ENCODE results near the gene POU6F2.
A peak's percentile ranks its signal among the peaks of the same experiment; 100 is the strongest.
"Not testable (repeated sequence)": the region's sequence is repeated elsewhere in the genome, so short reads cannot be mapped to it uniquely, and the experiment has no call there.

Gene POU6F2

DNA sequence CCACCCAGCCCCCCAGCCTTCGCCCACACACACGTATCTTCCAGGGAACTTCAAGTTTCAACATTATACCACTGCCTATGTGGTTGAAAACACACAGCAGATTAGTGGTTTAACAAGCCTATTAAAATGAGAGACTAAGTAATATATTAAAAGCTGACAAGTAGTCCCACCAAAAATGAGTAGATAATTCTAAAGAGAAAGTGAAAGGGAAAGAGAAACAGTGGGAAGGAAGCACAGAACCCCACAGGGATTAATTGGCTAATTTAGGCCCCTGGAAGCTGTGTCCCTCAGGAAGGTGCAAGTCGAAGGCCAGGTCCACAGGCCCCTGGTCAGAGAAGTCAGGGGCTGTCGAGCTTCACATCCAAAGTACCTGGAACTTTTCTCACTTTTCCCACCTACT is 378.0 kb downstream of the POU6F2 start:
- DNase-seq (ENCODE audit: low spot score), result no peak

DNA sequence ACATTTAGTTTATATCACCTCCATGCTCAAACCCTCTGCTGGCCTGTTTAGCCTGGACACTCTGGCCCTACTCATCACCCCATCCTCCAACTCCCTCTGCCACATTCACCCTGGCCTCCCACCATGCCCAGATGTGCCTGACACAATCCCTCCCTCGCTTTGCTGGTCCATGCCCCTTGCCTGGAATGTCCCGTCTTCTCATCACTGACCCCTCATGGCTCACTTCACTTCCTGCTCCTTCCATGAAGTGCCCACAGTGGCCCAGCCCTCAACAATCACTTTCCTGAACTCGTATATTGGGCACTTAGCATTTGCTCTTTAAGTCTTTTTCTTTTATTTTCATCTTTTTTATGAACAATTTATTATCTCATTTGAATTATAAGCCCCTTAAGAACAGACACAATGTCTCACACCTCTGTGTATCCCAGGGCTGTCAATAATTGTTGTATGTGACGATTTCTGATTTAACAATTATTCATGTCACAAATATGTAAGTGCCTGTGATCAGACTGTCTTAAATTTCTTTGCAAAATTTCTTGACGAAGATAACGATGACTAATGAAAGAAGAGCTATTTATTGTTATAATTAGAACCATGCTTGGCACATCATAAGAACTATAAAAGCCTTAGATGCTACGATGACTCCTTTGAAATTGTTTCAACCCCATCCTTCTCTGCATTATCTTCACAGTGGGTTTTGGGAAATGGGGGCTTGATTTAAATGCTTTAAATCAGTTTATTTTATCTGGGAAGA is 378.6 kb downstream of the POU6F2 start:
- peak; percentile 48 for DNase-seq (ENCODE audit: low spot score)

DNA sequence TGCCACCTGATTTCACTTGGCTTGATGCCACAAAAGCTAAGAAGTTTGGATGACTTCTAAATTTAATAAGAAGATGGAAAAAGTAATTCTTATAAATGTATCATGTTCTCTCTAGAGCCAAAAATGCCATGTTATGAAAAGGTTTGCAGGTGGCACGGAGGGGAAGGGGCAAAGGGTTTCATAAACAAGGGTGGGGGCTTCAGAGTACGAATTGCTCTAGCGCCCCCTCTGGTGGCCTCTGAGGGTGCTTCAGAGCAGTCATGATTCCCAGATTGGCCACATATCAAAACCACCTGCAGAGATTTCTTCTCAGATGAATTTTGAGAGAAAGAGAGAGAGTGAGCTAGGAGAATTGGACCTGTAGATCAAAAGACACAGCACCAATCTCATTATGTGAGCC is 379.9 kb downstream of the POU6F2 start:
- DNase-seq (ENCODE audit: low spot score), result no peak

DNA sequence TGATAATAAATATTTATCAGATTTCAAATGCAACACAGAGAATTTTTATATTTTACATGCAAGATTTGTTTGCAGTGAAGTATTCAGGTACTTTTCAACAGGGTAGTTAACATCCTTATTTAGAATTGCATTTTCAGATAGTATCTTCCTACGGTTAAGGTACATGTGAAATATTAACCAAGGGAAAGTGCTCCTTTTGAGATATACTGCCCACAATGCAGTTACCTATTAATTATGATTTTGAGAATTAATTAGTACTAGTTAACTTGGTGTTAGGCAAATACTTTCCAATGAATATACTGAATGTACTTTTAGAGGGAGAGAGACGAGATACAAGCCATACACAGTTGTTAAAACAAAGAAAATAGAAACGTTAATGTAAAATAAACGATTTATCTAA is 382.3 kb downstream of the POU6F2 start:
- DNase-seq (ENCODE audit: low spot score), result no peak

DNA sequence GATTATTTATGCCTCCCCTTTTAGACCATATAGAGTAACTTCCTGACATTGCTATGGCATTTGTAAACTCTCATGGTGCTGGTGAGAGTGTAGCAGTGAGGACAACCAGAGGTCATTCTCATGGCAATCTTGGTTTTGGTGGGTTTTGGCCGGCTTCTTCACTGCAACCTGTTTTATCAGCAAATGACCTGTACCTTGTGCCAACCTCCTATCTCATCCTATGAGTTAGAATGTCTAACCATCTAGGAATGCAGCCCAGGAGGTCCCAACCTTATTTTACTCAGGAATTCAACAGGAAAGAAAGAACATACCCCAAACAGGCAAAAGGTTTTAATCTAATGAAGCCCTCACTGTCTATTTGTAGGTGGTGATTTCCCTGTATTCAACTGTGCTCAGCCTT is 383.1 kb downstream of the POU6F2 start:
- no peak for DNase-seq (ENCODE audit: low spot score)

DNA sequence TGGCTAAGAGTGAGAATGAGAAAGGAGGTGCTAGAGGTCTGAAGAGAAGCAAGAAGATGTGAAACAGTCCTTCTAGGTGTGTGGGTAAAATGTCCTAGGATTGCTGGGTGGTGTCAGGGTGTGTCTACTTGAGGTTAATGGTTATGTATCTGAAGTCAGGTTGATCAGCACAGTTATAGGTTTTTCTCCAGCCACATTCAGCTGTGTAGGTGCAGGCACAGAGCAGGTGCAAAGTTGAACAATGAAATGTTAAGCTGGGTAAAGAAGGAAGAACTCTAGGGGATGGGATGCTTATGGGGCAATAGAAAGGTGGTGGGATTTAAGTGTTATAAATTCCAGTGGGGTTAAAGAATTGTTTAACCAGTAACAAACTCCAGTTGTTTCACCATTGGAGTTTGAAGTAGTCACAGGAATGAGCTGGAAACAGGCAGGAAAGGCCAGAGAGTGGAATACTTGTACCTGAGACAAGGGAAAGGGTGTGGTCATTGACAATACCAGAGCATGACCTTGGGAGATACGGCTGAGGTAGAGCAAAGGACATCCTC is 388.1 kb downstream of the POU6F2 start:
- DNase-seq (ENCODE audit: low spot score), result no peak

DNA sequence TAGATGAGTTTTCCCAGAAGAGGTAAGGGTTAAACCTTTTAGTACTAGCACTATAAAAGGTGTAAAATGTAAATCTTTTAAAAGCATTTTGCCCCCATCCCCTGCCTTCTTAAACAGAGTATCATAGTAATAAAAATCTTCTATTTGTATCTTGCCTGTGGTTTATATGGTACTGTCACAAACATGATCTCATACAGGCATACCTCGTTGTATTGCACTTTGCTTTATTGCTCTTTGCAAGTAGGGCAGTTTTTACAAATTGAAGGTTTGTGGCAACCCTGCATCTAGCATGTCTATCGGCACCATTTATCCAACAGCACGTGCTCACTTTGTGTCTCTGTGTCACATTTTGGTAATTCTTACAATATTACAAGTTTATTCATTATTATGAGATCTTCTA is 389.7 kb downstream of the POU6F2 start:
- DNase-seq (ENCODE audit: low spot score), result no peak

DNA sequence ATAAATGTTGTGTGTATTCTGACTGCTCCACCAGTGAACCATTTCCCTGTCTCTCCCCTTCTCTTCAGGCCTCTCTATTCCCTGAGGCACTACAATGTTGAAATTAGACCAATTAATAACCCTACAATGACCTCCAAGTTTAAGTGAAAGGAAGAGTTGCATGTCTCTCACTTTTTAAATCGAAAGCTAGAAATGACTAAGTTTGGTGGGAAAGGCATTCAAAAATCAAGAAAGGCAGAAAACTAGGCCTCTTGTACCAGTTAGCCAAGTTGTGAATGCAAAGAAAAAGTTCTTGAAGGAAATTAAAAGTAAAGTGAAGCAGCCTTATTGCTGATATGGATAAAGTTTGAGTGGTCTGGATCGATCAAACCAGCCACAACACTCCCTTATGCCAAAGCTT is 390.2 kb downstream of the POU6F2 start:
- no peak for DNase-seq (ENCODE audit: low spot score)

DNA sequence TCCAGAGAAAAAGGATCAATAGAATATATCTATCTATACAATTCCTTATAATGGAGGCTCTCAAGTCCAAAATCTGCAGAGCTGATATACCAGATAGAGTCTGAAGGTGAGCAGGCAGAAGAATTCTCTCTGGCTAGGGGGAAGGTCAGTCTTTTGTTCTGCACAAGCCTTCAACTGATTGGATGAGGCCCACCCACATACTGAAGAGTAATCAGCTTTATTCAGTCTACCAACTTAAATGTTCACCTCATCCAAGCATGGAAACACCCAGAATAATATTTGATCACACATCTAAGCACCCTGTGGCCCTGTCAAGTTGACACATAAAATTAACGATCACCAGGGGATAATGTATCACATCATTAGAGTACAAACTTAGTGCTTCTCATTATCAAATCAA is 394.7 kb downstream of the POU6F2 start:
- DNase-seq (ENCODE audit: low spot score), result no peak

DNA sequence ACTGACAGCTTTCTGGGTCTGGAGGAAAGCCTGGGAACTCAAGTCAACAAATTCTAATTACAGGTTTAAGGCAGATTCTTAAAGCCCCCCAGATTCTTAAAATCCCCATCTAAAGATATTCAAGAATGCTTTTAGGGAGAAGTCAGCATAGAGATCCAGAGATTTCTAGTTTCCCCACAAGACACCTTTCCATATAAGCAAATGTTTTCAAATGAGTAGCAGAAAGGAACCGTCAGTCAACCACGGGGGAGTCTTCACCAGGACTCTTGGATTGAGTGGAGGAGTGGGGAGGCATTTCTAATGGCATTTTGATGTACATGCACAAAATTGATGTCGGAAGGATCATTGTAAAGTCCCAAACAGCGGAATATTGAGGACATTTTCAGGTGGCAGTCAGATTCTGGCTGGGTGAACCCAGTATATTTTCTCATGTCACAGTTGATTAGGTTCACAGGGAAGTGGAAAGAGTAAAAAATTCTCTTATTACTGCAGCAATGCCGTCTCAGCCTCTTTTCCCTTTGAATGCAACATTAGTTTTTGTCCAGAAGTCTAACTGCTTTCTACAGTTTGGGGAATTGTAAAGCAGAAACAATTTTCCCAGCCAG is 396.8 kb downstream of the POU6F2 start:
- DNase-seq (ENCODE audit: low spot score), result no peak

DNA sequence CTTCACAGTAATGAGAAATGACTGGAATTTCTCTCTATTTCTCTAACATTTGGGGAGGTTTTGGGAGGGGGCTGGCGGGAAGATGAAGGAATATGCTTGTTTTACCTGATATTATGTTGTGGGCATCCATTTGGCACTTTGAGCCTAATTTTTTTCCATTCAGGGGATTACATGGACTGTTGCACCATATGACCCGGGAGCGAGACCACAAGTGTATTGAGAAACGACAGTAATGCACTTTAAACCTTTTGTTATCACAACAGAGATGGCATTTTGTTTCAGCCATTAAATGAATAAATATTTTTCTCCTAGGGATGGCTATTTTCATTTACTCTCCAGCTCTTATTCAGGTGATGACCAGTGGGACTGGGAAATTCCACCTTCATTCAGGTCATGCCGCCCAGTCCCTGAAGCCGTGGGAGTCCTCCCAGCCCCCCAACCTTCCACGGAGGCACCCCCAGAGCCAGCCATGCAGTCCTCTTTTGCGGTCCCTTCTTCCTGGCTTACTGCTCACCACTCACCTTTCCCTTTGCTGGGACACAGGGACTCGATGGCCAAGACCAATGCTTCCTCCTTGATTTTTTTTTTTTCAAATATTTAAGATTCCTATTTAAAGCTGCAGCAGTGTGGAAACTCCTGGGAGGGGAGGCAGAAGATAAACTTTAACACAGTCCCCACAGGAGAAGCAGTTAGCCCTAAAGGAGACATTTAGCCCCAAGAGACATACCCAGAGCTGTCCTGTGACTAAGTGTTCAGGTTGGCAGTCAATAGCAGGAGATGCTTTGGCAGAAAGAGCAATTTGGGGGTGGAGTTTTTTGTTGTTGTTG is 397.6 kb downstream of the POU6F2 start:
- no peak for DNase-seq (ENCODE audit: low spot score)

DNA sequence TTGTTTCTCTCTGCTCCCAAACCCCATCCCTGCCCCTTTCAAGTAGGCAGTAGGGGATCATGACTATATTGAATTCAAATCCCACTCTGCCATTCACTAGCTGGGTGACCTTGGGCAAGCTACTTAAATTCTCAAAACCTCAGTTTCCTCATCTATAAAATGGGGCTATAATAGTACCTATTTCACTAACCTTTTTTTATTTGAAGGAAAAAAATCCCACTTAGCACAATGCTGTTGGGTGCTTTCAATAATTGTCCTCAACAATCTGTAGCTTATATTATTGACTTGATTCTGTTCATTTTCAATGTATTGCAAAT is 398.1 kb downstream of the POU6F2 start:
- no peak for DNase-seq (ENCODE audit: low spot score)

DNA sequence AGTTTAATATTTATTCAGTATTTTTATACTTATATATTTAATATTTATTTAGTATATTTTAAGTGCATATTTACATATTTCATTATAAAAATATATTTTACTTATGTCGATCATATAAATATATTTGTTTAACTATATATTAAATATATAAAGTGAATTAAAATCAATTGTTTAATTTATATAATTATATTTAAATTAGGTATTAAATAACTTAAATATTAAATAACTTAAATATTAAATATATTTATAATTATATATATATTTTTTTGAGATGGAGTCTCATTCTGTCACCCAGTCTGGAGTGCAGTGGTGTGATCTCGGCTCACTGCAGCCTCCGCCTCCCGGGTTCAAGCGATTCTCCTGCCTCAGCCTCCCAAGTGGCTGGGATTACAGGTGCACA is 399.2 kb downstream of the POU6F2 start:
- DNase-seq (ENCODE audit: low spot score), result not testable (repeated sequence)

DNA sequence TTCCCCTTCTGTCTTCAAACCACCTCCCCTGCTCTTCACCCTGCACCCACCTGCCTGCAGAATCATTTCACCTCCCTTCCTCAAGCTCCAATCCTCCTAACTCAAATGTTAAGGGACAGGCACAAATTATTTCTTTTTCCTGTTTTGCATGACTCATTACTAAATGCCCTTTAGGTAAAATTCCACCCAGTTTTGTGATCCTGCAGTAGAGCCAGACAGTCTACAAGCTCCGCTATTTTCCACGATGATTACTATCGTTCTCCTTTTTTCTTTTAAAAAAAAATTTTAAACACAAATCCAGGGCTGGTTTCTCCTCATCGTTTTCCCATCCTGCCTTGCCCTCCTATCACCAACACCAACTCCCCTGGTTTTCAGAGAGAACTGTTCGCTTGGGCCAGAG is 401.7 kb downstream of the POU6F2 start:
- no peak for DNase-seq (ENCODE audit: low spot score)

DNA sequence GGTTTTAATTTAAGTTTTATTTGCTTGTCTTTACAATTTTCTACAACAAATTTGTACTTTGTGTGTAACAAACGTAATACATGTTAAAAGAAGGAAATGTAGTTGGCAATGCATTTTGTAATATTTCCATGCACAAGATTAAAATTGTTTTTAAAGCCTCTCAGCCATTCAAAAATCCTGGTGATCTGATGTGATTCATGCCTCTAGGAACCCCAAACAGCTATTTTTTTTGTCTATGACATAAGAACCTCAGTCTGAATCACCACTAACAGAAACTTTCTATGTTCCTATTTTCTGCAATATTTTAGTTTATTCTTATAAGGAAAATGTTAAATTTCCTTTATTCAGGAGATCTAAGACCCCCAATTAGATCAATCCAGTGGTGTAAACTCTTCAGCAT is 405.4 kb downstream of the POU6F2 start:
- DNase-seq (ENCODE audit: low spot score), result peak; percentile 62

DNA sequence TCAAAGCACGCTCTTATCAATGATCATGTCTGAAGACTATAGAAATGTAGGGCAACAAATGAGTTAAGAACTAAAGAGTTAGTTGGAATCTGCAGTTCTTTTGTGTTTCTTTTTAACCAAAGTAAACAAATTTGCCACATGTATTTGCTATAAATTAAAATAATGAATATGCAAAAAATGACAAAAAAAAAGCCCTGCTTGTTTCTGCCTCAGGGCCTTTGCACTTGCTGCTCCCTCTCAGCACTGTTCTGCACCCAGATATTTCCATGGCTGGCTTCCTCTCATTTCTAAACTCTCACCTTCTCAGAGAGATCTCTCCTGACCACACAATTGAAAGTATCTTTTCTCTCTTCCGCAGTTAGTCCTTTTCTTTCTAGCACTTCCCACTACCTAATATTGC is 406.7 kb downstream of the POU6F2 start:
- no peak for DNase-seq (ENCODE audit: low spot score)

DNA sequence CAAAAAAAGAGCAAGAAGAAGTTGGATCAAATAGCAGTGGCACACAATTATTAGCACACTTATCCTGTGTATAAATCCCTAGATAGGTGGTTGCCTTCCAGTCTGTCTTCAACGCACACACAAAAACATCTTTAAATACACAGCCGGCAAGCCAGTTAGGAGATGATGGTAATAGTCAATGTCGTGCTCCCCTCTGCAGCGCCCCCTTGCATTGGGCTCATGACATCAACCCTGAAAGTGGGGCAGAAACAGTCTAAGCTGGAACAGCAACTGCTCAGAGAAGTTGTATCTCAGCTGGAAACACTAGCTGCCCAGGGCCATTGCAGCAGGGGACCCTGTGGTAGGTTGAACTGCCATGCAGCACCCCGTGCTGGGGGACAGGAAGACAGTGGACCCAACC is 409.0 kb downstream of the POU6F2 start:
- no peak for DNase-seq (ENCODE audit: low spot score)

DNA sequence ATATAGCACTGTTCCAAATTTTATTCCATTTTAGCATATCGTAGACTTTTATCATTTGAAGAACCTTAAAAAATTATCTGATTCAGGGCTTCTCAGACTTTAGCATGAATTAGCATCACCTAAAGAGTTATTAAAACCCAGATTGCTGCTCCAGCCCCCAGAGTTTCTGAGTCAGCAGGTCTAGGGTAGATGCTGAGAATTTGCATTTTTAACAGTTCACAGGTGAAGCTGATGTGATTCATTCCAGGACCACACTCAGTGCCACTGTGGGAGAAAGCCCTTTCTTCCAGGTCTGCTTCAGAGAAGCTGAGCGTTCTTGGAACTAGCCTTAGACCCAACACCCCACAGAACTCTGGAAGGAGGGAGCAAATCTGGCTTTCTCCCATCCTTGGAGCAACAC is 414.4 kb downstream of the POU6F2 start:
- no peak for DNase-seq (ENCODE audit: low spot score)

DNA sequence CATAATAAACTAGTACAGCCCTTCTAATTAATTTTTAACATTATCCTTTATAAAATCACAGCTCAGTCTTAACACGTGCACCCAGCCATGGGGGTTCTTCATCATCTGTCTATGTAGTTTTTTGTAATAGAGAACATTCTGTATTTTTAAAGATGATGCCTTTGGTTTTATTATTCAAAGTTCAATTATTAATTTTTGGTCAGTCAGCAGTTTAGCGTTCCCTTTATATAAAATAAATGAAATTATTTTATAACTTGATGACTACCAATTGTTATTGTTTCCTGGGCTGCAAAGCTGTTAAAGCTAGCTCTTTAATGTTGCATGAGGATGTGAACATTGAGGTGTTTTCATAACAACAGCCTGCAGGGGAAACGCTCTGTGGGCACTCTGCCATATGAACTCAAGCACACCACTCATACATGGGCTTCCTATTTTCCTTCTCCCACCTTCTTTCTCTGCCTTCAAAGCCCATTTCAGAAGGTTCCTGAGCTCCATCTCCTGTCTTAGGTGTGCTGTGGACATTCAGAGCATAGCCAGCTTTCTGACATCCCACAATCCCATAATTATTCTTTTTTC is 416.5 kb downstream of the POU6F2 start:
- DNase-seq (ENCODE audit: low spot score), result no peak

DNA sequence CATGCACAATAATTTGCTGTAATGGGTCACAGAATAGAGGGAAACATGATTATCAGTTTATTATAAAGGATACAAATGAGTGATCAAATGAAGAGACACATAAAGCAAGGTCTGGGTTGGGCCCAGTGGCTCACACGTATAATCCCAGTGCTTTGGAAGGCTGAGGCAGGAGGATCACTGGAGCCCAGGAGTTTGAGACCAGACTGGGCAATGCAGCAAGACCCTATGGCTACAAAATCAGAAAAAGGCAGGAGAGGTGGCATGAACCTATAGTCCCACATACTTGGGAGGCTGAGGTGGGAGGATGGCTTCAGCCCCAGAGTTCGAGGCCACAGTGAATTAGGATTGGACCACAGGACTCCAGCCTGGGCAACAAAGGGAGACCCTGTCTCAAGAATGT is 421.7 kb downstream of the POU6F2 start:
- DNase-seq (ENCODE audit: low spot score), result no peak

DNA sequence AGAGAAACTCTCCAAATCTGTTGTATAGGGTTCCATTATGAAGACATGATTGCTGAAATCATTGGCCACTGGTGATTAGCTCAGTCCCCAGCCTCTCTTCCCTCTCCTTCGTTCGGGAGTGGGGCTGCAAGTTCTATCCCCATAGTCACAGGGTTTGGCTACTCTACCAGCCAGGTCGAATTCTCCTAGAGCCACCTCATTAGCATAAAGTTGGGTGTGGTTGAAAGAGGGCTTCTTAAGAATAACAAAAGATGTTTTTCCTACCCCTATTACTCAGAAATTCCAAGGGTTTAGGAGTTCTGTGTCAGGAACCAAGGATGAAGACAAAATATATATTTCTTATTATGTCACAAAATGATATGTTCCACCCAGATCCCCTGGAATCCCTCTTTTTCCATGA is 422.3 kb downstream of the POU6F2 start:
- no peak for DNase-seq (ENCODE audit: low spot score)

DNA sequence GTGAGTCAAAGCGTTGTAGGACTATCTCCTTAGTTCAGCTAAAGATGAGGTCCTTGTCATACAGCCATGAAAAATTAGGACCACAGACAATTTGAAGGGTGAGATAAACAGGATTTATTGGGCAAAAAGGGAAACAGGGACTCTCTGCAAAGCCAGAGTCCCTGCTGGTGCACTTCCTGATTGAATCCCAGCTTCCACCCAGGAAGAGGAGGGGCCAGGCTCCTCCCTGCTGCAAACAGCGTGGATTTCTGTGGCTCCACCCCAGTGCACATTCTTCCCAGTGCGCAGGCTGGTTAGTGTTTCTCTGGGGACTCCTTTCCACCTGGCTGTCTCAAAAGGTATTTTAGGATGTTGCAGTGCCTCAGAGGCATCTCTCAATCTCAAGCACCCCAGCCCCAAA is 423.1 kb downstream of the POU6F2 start:
- no peak for DNase-seq (ENCODE audit: low spot score)

DNA sequence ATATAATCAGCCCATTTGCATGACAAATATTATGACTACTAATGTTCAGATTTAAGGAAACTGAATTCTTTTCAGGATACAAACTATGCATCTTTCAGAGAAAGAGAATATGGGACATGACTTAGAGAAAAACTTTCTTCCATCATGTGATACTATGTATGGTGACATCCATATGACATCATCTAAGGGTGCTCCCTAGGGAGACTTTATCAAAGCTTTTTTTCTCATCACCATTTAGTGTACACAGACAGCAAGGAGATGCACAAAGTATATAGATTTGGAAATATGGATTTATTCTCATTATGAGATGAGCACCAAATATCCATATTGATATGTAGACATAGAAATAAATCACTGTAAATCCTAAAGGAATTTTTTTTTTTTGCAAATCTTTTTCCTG is 424.3 kb downstream of the POU6F2 start:
- no peak for DNase-seq (ENCODE audit: low spot score)
